ENCODE results near the gene DNAAF1. TPM values are rescaled to one million over a fixed set of nuclear protein-coding genes. Genes with fewer than 3 reads are reported as not detected.

DNAAF1 gene
- total RNA-seq, 1 donor = 0.36 TPM

DNA sequence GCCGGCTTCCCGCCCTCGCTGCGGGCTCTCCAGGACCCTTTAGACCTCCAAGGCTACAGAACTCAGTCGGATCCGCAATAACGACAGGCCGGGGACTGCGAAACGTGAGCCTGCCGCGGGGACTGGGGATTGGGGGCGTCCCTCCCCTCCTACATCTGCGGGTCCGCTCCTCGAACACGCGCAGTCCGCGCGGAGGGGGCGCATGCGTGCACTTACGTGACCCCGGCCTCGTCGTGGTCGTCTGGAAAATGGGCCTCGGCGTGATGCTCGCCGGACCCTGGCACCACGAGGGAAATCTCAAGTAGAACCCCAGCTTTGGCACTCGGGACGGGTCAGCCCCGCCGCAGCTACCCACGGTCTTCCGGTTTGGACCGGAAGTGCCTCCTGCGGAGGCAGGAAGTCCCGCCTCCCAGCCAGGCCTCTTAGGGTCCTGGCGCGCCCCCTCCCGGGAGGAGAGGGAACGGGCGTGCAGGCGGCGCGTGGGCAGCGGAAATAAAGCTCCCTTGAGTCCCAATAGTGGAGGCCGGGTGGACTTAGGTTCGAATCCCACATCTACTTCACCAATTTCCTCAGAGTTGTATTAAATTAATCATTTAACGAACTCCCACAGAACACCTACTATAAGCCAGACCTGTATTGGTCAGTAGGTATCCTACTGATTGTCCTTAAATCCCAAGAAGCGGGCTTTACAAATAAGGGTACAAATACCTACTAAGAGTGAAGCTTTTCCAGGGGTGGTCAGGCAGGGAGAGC is 41.8 kb downstream of the DNAAF1 start, which contains the start of gene TAF1C:
TAF1C (minus strand) TSS at position 373 of the 753 bp plus-strand sequence. CDS start 2,069 bp downstream, outside the sequence.
- Histone ChIP-seq H3K79me2 (ENCODE audit: insufficient read depth, low read length) (peaks cover 39% of the 10 kb centered on the region), H3K9me3 (ENCODE audit: low read depth, low read length) (no peaks in the 10 kb centered on the region), H3K4me2 (ENCODE audit: insufficient read depth, low read length) (peak within 1 kb of the TSS; percentile 68), H3K27me3 (ENCODE audit: insufficient read depth, low read length) (no peaks in the 10 kb centered on the region), H3K4me1 (ENCODE audit: insufficient read depth, low read length) (no peaks in the 10 kb centered on the region), H3K4me3 (ENCODE audit: insufficient read depth, low read length) (peak within 1 kb of the TSS; percentile 100), H4K20me1 (ENCODE audit: insufficient read depth, low read length) (peaks cover 10% of the 10 kb centered on the region), H3K36me3 (ENCODE audit: insufficient read depth, low read length) (peaks cover 14% of the 10 kb centered on the region), H3K27ac (ENCODE audit: low read depth, low read length) (peak within 1 kb of the TSS; percentile 70), H2AFZ (ENCODE audit: low read length) (peak within 1 kb of the TSS; percentile 97)
- TF ChIP-seq, protein P1, sequence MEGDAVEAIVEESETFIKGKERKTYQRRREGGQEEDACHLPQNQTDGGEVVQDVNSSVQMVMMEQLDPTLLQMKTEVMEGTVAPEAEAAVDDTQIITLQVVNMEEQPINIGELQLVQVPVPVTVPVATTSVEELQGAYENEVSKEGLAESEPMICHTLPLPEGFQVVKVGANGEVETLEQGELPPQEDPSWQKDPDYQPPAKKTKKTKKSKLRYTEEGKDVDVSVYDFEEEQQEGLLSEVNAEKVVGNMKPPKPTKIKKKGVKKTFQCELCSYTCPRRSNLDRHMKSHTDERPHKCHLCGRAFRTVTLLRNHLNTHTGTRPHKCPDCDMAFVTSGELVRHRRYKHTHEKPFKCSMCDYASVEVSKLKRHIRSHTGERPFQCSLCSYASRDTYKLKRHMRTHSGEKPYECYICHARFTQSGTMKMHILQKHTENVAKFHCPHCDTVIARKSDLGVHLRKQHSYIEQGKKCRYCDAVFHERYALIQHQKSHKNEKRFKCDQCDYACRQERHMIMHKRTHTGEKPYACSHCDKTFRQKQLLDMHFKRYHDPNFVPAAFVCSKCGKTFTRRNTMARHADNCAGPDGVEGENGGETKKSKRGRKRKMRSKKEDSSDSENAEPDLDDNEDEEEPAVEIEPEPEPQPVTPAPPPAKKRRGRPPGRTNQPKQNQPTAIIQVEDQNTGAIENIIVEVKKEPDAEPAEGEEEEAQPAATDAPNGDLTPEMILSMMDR (IDR thresholded peaks at IDR 0.05; ENCODE audit: extremely low read depth, low read depth, low read length) = peak; percentile 96
- DNase-seq (ENCODE audit: insufficient read length, low spot score, missing footprints) = peak; percentile 100

DNA sequence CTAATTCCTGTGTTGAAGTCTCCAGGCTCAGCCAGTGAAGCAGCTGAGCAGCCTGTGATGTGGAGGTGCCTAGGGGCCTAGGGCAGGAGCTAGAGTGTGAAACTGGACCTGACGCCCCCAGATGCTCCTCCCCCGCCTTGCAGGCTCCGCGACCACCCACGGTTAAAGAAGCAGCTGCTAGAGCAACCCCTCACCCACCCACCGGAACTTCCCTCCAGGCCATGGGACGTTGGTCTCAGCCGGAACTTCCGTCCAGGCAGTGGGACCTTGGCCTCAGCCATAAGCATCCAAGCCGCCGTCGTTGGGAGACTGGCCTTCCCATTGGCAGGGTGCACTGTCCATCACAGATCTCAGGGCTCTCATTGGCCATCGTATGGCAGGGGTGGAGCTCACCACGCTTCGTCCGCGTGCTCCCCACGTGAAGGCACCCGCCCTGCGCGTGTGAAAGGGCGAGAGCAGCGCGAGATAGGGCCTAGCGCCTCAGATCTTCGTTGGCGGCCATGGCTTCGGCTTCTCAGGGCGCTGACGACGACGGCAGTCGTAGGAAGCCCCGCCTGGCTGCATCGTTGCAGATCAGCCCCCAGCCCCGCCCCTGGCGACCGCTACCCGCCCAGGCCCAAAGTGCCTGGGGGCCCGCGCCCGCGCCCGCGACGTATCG is 45.8 kb downstream of the DNAAF1 start, which contains the start of gene ADAD2:
ADAD2 (plus strand) TSS at position 427 of the 658 bp plus-strand sequence; CDS start at position 501, 74 bp downstream.
- TF ChIP-seq, protein P1 (IDR thresholded peaks at IDR 0.05; ENCODE audit: extremely low read depth, low read depth, low read length) = no peak
- no peak within 1 kb of the TSS for H3K27ac ChIP-seq (ENCODE audit: low read depth, low read length)
- peaks cover 5% of the 10 kb centered on the region for H3K27me3 ChIP-seq (ENCODE audit: insufficient read depth, low read length)
- H3K79me2 ChIP-seq (ENCODE audit: insufficient read depth, low read length) = peaks cover 10% of the 10 kb centered on the region
- H2AFZ ChIP-seq (ENCODE audit: low read length) = no peak within 1 kb of the TSS
- no peaks in the 10 kb centered on the region for H4K20me1 ChIP-seq (ENCODE audit: insufficient read depth, low read length)
- no peaks in the 10 kb centered on the region for H3K9me3 ChIP-seq (ENCODE audit: low read depth, low read length)
- H3K4me1 ChIP-seq (ENCODE audit: insufficient read depth, low read length) = no peaks in the 10 kb centered on the region
- DNase-seq (ENCODE audit: insufficient read length, low spot score, missing footprints) = peak; percentile 86
- no peaks in the 10 kb centered on the region for H3K36me3 ChIP-seq (ENCODE audit: insufficient read depth, low read length)
- no peak within 1 kb of the TSS for H3K4me2 ChIP-seq (ENCODE audit: insufficient read depth, low read length)
- H3K4me3 ChIP-seq (ENCODE audit: insufficient read depth, low read length) = no peak within 1 kb of the TSS

DNA sequence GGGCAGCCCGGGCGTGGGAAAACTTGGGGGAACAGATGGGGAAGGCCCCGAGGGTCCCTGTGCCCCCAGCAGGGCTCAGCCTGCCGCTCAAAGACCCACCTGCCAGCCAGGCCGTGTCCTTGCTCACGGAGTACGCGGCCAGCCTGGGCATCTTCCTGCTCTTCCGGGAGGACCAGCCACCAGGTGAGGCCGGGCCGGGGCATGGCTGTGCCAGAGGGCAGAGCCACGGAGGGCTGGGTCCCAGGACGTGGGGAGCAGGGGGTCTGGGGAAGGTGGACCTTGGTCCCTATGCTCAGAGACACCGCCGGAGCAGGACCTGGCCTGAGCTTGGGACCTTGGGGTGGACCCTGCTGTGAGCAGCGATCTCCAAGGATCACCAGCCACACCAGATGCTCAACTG is 46.4 kb downstream of the DNAAF1 start:
- Histone ChIP-seq H4K20me1 (ENCODE audit: insufficient read depth, low read length) (no peaks in the 10 kb centered on the region), H3K27me3 (ENCODE audit: insufficient read depth, low read length) (peaks cover 5% of the 10 kb centered on the region), H3K27ac (ENCODE audit: low read depth, low read length) (no peak overlapping the region), H3K36me3 (ENCODE audit: insufficient read depth, low read length) (no peaks in the 10 kb centered on the region), H3K4me1 (ENCODE audit: insufficient read depth, low read length) (no peaks in the 10 kb centered on the region), H2AFZ (ENCODE audit: low read length) (no peak overlapping the region), H3K4me3 (ENCODE audit: insufficient read depth, low read length) (no peak overlapping the region), H3K79me2 (ENCODE audit: insufficient read depth, low read length) (peaks cover 4% of the 10 kb centered on the region), H3K4me2 (ENCODE audit: insufficient read depth, low read length) (no peak overlapping the region), H3K9me3 (ENCODE audit: low read depth, low read length) (no peaks in the 10 kb centered on the region)
- DNase-seq (ENCODE audit: insufficient read length, low spot score, missing footprints) = peak; percentile 35
- TF ChIP-seq, protein P1 (IDR thresholded peaks at IDR 0.05; ENCODE audit: extremely low read depth, low read depth, low read length) = no peak

DNA sequence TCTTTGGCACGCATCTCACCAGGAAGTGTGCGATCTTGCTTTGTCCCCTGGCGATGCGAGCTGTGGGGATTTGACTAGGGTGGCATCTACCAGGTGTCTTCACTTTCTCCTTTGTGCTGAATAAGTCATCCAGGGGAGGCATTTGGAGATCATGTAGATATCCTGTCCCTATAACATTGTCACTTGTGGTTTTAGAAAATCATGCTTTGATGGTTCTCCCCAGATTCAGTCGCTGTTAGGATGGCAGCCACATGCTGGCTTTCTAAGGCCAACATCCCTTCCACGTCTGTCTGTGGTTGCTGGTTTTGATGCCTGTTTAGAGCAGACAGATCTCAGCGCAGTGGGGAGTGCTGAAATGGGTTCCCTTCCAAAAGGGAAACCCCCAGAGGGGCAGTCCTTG is 48.4 kb downstream of the DNAAF1 start:
- Histone ChIP-seq H3K36me3 (ENCODE audit: insufficient read depth, low read length) (no peaks in the 10 kb centered on the region), H3K4me3 (ENCODE audit: insufficient read depth, low read length) (no peak overlapping the region), H3K4me2 (ENCODE audit: insufficient read depth, low read length) (no peak overlapping the region), H3K4me1 (ENCODE audit: insufficient read depth, low read length) (peaks cover under 1% of the 10 kb centered on the region), H3K79me2 (ENCODE audit: insufficient read depth, low read length) (no peaks in the 10 kb centered on the region), H4K20me1 (ENCODE audit: insufficient read depth, low read length) (no peaks in the 10 kb centered on the region), H3K27ac (ENCODE audit: low read depth, low read length) (no peak overlapping the region), H2AFZ (ENCODE audit: low read length) (no peak overlapping the region), H3K9me3 (ENCODE audit: low read depth, low read length) (no peaks in the 10 kb centered on the region), H3K27me3 (ENCODE audit: insufficient read depth, low read length) (peaks cover 5% of the 10 kb centered on the region)
- TF ChIP-seq, protein P1 (IDR thresholded peaks at IDR 0.05; ENCODE audit: extremely low read depth, low read depth, low read length) = no peak
- peak; percentile 35 for DNase-seq (ENCODE audit: insufficient read length, low spot score, missing footprints)
